GM19023 (cell line): ENCODE data around the gene ELF5.

Experiments
- ATAC-seq: cut with Tn5 transposase; IDR thresholded peaks from one replicate; pipeline ENCODE4 v1.9.1; 2021; ENCODE audit warnings: mild to moderate bottlenecking, moderate library complexity; ENCODE audit not compliant: unreplicated experiment

ELF5 gene

DNA sequence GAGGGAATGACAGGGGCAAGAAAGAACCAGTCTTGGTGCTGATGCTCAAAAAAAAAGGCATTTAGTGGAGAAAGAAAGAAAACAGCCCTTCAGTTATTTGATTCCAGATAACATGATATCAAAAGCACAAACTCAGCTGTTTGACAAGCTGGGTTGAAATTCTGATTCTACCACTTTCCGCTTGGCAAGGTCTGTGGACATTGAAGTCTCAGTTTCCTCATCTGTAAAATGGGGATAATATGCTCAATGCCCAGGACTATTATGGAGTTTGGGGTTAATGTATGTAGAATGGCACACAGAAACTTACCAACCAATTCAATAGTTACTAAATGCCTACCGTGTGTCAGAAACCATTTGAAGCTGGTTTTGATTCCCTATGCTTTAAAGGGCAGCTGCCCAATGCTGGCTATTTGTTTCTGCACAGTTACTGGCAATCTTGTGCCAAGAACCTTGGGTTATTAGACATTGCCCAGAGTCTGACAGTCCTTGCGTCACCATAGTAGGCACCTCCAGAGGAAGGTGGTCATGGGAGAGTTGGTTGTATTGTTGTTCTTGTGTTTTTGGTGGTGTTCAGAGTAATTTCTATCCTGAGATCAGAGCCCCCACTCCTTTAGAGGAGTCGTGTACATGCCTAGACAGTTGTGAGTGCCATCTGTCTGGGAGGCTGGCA lies 19.5 kb downstream of the ELF5 start:
- no peak for ATAC-seq

DNA sequence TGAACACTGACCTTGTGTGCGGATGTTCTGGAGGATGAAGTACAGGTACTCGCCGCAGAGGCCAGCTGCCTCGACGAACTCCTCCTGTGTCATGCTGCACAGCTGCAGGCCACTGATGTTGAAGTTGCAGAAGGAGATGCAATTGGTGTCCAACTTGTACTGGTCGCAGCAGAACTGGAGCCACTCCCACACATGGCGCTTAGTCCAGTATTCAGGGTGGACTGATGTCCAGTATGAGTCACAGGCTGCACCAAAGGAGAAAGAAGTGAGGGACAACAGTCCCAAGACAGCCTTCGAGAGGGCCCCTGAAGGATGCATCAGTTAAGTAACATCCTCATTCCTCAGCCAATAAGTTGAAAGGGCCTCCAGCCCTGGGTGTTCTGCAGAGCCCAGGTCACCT lies 20.1 kb downstream of the ELF5 start:
- no peak for ATAC-seq

DNA sequence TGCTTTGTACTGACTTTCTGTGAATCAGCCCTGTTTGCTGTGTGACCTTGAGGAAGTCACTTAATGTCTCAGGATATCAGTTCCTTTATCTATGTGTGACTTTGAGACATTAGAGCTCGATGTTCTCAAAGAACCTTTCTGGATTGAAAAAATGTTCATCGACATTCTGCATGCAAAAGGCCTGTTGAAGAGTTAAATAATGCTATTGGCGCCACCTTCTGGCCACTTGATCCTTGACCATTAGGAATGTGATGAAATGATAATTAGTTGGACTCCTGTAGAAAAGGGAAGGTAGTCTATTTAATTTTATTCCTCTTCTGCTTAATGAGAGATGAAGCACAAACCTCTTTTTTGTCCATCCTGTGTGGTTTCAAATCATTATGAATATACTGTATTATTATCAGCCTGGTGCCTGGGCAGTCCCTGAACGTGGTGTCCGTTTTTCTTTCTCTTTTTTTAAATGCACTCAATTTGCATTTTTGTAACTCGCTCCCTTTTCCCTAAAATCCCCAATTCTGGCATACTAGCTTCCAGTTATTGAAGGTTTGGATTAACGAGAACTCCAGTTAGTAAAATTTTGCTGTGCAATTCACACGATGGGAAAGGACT lies 20.7 kb downstream of the ELF5 start:
- ATAC-seq = no peak

DNA sequence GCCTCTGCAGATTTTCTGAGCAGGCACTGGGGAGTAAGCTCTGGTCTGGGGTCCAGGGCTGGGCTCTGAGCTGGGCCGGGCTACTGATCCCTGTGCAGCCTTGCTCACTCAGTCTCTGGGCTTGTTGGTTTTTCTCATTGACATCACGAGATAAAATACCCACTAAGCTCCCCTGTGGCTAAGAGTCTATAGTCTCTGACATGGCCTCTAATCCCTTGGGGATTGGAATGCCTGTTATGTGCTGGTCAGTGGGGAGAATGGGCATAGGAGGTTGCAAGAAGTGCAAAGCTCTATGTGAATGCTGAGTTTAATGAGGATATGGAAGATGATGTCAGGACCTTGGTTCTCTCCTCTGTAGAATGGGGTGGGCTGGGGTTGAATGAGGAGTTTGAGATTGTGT lies 23.3 kb downstream of the ELF5 start:
- ATAC-seq = no peak

DNA sequence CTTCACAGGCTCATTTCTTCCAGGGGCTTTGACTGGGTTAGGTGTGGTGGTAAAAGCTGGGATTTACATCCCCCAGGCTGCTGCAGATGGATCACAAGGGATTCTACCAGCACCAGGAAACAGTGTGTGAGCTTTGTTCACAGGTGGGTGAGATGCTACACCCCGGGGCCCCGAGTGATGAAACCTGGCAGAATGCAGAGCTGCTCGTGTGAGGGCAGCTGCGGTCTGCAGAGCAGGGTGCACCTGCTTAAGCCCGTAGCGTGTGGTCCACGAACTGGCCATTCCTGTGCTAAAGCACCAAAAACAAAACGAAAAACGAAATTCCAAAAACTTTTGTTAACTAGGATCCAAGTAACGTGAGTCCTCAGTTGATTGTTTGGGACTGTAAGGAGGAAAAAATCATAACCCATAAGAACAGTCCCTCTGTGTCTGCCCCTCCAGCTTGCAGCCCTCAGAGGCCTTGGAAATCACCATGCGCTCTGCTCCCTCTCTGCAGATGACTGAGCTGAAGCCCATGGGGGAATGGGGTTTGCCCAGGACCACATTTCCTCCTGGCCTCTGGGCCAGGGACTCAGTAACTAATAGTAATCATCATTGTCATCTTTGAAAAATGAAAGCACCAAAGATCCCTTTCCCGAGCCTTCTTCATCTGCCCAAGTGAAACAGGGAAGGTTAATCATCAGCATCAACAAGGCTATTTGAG lies 24.6 kb downstream of the ELF5 start:
- ATAC-seq = no peak

DNA sequence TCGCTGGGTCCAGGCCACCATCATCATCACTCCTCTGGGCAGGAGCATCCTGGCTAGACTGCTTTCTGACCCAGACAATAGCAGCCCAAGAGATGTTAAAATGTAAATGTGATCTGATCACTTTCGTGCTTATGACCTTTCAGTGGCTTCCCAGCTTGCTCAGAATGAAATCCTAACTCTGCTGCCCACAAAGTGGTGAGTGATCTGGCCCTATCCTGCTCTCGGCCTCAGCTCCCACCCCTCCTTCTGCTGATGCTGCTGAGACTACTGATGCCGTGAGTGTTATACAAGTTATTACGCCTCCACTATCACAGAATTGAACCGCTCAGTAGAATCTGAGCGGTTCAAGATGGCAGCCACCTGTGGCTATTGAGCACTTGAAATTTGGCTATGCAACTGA lies 26.2 kb downstream of the ELF5 start:
- ATAC-seq = peak; percentile 67

DNA sequence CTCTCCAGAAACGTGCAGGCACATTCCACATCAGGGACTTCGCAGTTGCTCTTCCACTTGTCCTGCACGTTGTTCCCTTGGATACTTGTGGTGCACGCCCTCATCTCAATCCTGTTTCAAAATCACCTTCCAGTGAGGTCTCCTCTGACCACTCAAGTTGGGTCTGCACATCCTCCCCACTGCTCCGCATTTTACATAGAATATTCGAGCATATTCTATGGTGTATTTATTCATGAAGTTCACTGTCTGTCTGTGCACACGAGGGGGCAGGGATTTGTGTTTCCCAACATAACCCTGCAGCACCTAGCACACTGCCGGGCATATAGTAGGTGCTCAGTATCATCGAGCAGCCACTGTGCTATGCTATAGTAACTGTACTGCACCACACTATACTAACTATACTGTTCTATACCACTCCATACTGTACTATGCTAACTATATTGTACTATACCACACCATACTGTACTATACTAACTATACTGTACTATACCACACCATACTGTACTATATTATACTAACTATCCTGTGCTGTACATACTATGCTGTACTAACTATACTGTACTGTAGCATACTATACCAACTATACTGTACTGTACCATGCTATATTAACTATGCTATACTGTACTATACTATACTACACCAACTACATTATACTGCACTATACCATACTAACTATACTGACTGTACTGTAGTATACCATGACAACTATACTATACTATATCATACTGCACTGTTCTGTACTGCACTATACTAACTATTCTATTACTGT lies 30.3 kb downstream of the ELF5 start:
- ATAC-seq = no peak

DNA sequence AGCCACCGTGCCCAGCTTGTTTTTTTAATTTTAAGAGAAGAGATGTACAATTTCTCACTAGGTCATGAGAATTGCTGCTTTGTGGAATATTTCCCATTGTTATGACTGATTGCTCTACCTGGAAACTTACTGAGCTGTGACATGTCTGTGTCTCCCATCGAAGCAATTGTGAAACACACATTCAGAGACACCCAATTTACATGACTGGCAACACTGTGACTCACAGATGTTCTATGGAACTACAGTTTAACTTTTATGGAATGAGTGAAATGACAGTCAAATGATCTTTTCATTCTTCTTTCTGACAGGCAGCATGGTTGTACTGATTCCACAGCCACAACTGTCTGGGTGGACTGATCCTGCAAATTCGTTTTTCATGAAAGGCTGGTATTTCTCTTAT lies 32.3 kb downstream of the ELF5 start:
- ATAC-seq = no peak

DNA sequence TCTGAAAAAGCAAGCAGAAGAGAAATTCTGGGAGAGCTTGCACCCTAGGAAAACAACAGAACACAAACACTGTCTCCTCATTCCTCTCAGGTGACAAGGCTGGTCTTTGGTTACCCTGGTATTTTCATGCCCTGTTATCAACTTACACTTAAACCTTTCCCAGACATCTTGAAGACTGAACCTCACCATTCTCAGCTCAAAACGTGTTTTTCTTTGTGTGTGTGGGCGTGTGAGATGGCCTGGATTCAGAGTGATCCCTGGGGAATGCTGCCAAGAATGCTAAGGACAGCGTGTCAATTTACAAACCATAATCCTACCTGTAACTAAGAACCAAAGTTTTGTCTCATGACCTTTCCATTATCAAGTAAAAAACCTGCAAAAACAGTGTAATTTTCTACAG lies 33.3 kb downstream of the ELF5 start:
- ATAC-seq = no peak

DNA sequence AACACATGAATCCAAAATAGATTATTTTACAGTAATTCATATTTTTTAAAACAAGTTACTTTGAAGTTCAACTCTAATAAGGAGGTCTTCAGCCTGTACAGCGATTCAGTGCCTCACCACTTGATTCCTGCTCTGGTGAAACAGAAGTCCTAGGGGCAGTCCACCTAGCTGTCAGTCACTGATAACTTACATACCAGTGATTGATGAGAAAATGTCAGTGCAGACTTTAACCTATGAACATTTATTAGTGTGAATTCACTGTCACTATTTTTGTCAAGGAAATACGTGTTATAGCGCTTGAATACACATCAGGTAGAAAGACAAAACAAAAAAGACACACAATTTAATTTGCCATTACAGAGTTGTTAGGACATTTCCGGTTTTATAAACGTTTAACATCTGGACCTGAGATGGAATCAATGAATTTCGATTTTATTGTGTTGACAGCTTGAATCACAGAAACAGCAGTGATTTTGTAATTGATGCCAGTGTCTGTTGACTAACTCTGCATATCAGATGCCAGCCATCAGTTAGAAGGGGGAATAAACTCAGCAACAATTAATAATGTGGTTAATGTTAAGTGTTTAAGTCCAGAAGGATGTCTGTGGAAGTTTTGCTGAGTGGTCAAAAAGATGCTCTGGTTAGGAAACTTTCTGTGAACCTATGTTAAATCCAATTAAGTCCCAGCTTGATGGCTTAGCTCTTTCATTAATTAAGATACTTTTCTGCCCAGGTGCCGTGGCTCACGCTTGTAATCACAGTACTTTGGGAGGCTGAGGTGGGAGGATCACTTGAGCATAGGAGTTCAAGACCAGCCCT lies 34.5 kb downstream of the ELF5 start:
- no peak for ATAC-seq

DNA sequence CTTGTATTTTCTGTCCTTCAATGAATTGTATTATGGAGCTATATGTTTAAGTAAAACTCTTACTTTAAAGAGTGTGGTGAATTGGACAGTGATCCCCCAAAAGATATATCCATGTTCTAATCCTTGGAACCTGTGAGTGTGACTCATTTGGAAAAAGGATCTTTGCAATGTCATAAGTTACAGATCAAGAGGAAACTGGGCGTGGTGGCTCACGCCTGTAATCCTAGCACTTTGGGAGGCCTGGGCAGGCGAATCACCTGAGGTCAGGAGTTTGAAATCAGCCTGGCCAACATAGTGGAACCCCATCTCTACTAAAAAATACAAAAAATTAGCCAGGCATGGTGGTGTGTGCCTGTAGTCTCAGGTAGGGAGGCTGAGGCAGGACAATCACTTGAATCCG lies 36.7 kb downstream of the ELF5 start:
- no peak for ATAC-seq

DNA sequence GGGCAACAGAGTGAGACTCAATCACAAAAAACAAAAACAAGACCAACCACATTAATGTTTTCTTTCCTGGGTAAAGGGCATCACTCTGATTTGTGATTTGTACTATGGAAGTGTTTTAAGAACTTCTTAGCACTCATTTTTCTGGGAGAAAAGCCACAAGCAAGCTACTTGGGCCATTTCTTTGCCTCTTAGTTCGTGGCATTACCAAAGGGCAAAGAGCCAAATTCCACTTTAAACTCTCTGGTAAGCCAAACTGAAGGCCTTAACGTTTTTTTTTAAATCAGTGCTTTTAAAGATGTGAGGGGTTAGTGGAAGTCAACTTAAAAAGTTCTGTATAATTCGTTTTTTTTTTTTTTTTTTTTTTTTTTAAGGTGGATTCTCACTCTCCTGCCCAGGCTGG lies 37.9 kb downstream of the ELF5 start:
- ATAC-seq = no peak

DNA sequence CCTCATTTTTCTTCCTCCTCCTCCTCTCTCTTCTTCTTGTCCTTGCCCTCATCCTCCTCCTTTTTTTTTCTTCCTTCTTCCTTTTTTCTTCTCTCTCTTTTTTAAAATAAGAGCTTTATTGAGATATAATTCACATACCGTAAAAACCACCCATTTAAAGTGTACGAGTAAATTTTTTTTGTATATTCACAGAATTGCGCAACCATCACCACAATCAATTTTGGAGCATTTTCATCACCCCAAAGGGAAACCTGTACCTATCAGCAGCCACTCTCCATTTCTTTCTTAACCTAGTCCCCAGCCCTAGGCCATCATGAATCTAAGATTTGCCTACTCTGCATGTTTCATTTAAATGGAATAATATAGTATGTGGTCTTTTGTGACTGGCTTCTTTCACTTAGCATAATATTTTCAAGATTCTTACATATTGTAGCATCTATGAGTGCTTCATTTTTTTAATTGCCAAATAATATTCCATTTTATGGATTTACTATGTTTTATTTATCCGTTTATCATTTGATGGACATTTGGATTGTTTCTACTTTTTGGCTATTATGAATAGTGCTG lies 39.9 kb downstream of the ELF5 start:
- no peak for ATAC-seq

DNA sequence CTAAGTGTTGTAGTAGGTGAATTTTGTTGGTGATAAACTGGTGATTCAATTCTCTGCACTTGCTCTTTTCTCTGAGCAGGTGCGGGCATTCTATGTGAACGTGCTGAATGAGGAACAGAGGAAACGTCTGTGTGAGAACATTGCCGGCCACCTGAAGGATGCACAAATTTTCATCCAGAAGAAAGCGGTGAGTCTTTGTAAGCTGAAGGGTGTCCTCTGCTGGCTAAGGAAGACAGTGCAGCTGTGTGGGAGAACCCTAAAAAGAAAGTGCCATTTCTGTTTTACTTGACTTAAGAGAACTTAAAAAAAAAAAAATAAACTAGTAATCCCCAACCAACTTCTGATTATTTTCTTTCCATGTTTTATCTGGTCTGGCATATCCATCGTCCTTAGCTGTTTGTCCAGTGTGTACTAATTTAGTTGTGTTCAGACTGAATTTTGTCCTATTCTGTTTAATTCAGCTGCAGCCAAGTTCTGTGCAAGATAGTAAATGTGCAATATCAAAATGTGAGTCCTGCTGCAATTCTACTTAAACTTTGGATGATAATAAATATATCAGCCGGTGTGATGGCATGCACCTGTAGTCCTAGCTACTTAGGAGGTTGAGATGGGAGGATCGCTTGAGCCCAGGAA lies 45.3 kb downstream of the ELF5 start:
- no peak for ATAC-seq

DNA sequence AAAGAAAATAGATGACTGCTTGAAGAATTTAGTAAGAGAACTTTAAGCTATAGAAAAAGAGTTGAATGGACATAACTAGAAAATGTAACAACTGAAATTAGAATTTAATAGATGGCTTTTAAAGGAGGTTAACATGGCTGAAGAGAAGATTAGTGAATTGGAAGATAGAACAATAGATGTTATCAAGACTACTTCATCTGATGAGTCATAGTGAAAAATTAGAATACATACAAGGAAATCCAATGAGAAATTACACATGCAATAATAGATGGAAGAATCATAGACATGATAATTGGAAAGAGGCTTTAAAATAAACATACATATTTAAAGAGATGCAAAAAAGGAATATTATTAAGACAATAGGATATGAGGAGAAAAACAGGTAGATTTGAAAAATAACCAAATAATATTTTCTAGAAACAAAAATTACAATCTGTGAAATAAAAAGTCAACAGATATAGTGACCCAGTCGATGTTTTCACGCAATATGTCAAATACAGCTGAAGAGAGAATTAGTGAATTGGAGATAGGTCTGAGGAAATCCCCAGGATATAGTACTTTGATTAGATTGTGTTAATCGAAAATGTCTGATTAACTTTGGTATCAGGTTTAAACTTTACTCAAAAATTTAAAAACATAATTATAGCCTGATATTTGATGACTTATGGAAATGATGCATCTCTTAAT lies 46.6 kb downstream of the ELF5 start:
- ATAC-seq = no peak

DNA sequence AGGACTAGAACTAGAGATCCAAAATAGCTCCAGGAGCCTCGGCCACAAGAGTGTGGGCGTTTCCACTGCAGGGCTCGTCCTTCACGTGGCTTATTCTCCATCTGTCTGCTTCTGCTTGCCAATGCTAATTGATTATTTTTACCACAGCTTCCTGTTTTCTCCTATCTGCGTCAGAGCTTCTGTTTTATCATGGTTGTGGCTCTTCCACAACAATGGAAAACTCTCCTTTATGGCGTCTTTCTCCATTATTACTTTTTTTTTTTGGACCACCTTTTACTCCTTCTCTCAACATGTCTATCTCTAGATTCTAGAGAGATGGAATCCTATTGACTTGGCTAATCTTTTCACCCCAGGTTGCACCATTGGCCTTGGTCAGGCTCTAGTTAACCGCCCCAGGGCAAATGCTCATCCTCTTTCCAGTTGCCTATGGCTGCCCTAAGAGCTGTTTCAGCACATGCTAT lies 49.0 kb downstream of the ELF5 start:
- ATAC-seq = no peak

DNA sequence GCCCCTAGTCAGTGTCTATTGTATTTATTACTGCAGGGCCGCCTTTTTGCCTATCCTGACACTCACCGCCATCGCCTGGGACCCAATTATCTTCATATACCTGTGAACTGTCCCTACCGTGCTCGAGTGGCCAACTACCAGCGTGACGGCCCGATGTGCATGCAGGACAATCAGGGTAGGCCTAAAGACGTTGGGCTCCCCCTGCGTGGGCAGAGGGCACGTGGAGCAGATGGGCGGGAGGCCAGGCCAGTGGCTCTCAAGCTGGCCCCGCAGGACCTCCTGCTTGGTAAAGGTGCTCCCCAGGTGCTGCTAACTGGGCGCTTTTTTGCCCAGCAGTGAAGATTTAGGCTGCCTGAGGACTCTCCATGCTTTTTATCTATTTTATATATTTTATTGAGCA lies 52.4 kb downstream of the ELF5 start:
- ATAC-seq = no peak

DNA sequence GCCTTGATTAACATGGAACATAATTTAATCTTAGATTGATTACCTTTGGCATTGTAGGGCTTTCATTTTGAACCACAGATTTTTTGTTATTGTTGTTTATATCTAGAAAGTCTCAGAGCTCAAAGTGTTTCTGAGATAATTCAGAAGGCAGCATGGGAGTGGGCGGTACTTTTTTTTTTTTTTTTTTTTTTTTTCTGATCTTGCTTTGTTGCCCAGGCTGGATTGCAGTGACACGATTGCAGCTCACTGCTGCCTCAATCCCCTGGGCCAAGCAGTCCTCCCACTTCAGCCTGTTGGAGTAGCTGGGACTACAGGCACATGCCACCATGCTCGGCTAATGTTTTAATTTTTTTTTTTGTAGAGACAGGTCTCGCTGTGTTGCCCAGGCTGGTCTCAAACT lies 53.3 kb downstream of the ELF5 start:
- ATAC-seq = no peak

DNA sequence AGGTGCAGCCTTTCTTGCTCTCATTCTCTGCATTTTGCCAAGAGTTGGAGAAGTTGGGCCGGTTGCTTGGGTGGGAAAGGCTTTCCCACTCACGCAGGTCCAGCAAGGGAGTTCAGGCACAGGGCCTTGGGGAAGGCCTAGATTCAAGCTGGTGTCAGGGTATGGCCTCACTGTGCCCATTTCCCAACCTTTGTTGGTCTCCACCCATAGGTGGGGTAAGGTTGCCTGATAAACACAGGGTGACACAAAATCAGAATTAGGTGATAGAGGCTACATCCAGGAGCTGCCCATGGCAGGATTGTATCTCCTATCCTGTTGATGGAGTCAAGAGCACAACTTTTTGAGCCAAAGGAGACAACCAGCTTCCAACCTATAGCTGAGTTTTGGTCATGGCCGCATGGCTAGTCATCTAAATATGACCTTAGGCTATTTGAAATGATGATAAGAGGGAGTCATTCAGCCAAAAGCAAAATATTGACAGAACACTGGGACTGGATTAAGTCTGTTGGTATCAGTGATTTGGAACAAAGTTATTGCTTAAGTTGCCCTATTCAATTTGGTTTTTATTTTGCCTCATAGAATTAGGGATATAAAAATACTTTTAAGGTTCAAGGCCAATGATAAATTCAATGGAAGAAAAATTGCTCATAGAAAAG lies 54.0 kb downstream of the ELF5 start:
- no peak for ATAC-seq
